Parathyroid adenoma (tissue), 2 donors: ENCODE data around the gene NCOA7.

Experiments
- H2AFZ ChIP-seq: fragments of 300-600 bp; sonication (generic); one replicate; pipeline ENCODE4 v1.7.0; 2017; ENCODE audit warnings: antibody characterized with exemption, mild to moderate bottlenecking
- H3K27ac ChIP-seq: fragments of 300-600 bp; sonication (generic); one replicate; pipeline ENCODE4 v1.7.0; 2017
- H3K27me3 ChIP-seq: fragments of 300-600 bp; sonication (generic); one replicate; pipeline ENCODE4 v1.7.0; 2017; ENCODE audit warnings: low read length; ENCODE audit not compliant: control insufficient read depth, insufficient read depth
- H3K36me3 ChIP-seq: fragments of 300-600 bp; sonication (generic); one replicate; pipeline ENCODE4 v1.7.0; 2017; ENCODE audit warnings: low read length; ENCODE audit not compliant: control insufficient read depth, insufficient read depth
- H3K4me1 ChIP-seq: fragments of 300-600 bp; sonication (generic); one replicate; pipeline ENCODE4 v1.7.0; 2017; ENCODE audit warnings: control low read depth
- H3K4me2 ChIP-seq: fragments of 300-600 bp; sonication (generic); one replicate; pipeline ENCODE4 v1.7.0; 2017; ENCODE audit warnings: low read length
- H3K4me3 ChIP-seq: fragments of 300-600 bp; sonication (generic); one replicate; pipeline ENCODE4 v1.7.0; 2017; ENCODE audit warnings: low read depth, low read length
- H3K79me2 ChIP-seq: fragments of 300-600 bp; sonication (generic); one replicate; pipeline ENCODE4 v1.7.0; 2017; ENCODE audit warnings: control low read depth
- H3K9ac ChIP-seq: fragments of 300-600 bp; sonication (generic); one replicate; pipeline ENCODE4 v1.7.0; 2017; ENCODE audit warnings: mild to moderate bottlenecking
- H3K9me3 ChIP-seq: fragments of 300-600 bp; sonication (generic); one replicate; pipeline ENCODE4 v1.7.0; 2017; ENCODE audit warnings: low read length; ENCODE audit not compliant: control insufficient read depth
- CTCF ChIP-seq: fragments of 300-600 bp; sonication (generic); IDR thresholded peaks from one replicate; pipeline ENCODE4 v1.7.0; 2017; ENCODE audit warnings: antibody characterized with exemption, mild to moderate bottlenecking
- donor health status: primary hyperparathyroidism.

The NCOA7 gene

GRCh38 chr6:125808060-125808459, 17.3 kb downstream of the NCOA7 start:
- no peaks in the 10 kb centered on the region for H3K9me3 ChIP-seq
- no peak for TF ChIP-seq CTCF
- H3K36me3 ChIP-seq, result no peaks in the 10 kb centered on the region
- peaks cover 22% of the 10 kb centered on the region for H3K79me2 ChIP-seq
- H3K27ac ChIP-seq, result no peak overlapping the region
- H3K9ac ChIP-seq, result no peak overlapping the region
- H3K27me3 ChIP-seq, result no peaks in the 10 kb centered on the region
- no peak overlapping the region for H2AFZ ChIP-seq
- H3K4me1 ChIP-seq, result peaks cover 3% of the 10 kb centered on the region
- H3K4me3 ChIP-seq, result no peak overlapping the region
- H3K4me2 ChIP-seq, result no peak overlapping the region

GRCh38 chr6:125808591-125808990, 17.8 kb downstream of the NCOA7 start:
- Histone ChIP-seq H3K4me2 (no peak overlapping the region), H2AFZ (no peak overlapping the region), H3K27me3 (no peaks in the 10 kb centered on the region), H3K27ac (no peak overlapping the region), H3K79me2 (peaks cover 23% of the 10 kb centered on the region), H3K9me3 (no peaks in the 10 kb centered on the region), H3K4me1 (peaks cover 3% of the 10 kb centered on the region), H3K36me3 (no peaks in the 10 kb centered on the region), H3K9ac (no peak overlapping the region), H3K4me3 (no peak overlapping the region)
- TF ChIP-seq CTCF, result no peak

GRCh38 chr6:125809570-125810170, 18.9 kb downstream of the NCOA7 start:
- no peaks in the 10 kb centered on the region for H3K36me3 ChIP-seq
- no peaks in the 10 kb centered on the region for H3K9me3 ChIP-seq
- H3K4me1 ChIP-seq, result peaks cover 3% of the 10 kb centered on the region
- peaks cover 26% of the 10 kb centered on the region for H3K79me2 ChIP-seq
- H3K27ac ChIP-seq, result no peak overlapping the region
- no peak overlapping the region for H2AFZ ChIP-seq
- H3K4me2 ChIP-seq, result no peak overlapping the region
- H3K27me3 ChIP-seq, result no peaks in the 10 kb centered on the region
- H3K4me3 ChIP-seq, result no peak overlapping the region
- no peak for TF ChIP-seq CTCF
- no peak overlapping the region for H3K9ac ChIP-seq

- no peak overlapping the region for H3K27ac ChIP-seq
- H2AFZ ChIP-seq, result no peak overlapping the region
- peaks cover 3% of the 10 kb centered on the region for H3K4me1 ChIP-seq
- no peaks in the 10 kb centered on the region for H3K9me3 ChIP-seq
- H3K36me3 ChIP-seq, result no peaks in the 10 kb centered on the region
- no peak overlapping the region for H3K9ac ChIP-seq
- H3K79me2 ChIP-seq, result peaks cover 26% of the 10 kb centered on the region
- TF ChIP-seq CTCF, result no peak
- H3K4me2 ChIP-seq, result no peak overlapping the region
- H3K4me3 ChIP-seq, result no peak overlapping the region
- H3K27me3 ChIP-seq, result no peaks in the 10 kb centered on the region
Observed at GRCh38 chr6:125810445-125810844, 19.7 kb downstream of the NCOA7 start.

GRCh38 chr6:125811259-125811658, 20.5 kb downstream of the NCOA7 start:
- Histone ChIP-seq H3K4me1 (peaks cover 3% of the 10 kb centered on the region), H3K4me2 (no peak overlapping the region), H3K36me3 (no peaks in the 10 kb centered on the region), H3K27ac (no peak overlapping the region), H3K9me3 (no peaks in the 10 kb centered on the region), H3K27me3 (no peaks in the 10 kb centered on the region), H2AFZ (no peak overlapping the region), H3K4me3 (no peak overlapping the region), H3K79me2 (peaks cover 26% of the 10 kb centered on the region), H3K9ac (no peak overlapping the region)
- TF ChIP-seq CTCF, result no peak
